ENCODE data around the gene SHISA6.
A peak's percentile ranks its signal among the peaks of the same experiment; 100 is the strongest.

The SHISA6 gene

DNA sequence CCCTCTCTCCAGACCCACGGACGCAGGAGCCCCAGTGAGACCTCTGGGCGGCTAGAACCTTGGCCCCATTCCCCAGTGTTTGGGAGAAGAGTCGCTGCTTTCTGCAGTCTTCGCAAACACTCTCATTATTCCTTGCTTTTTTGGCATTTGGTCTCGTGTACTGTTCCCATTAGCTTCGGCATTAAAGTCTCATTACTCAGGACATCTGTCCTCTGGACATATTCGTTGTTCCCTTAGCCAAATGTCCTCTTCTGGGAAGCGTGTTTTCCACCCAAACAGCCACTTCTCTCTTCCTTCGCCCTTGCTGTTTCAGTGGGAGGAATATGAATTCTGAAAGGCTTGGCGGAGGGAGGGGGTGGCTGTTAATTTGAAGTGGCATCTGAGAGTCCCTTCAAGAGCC is 11.1 kb downstream of the SHISA6 start:
- no peak for TF ChIP-seq CEBPB (IDR thresholded peaks at IDR 0.05)
- no peak for TF ChIP-seq RAD21 (IDR thresholded peaks at IDR 0.05; ENCODE audit: low read depth)
- no peak for TF ChIP-seq USF1 (IDR thresholded peaks at IDR 0.05)
- no peak for TF ChIP-seq ZBTB7A (IDR thresholded peaks at IDR 0.05; ENCODE audit: low read depth)
- no peak for TF ChIP-seq NFIC (IDR thresholded peaks at IDR 0.05)
- TF ChIP-seq TEAD4 (IDR thresholded peaks at IDR 0.05): no peak

GRCh38 chr17:11256877-11257276 is 15.9 kb downstream of the SHISA6 start:
- no peak for TF ChIP-seq TEAD4 (IDR thresholded peaks at IDR 0.05)

- TF ChIP-seq EGR1 (IDR thresholded peaks at IDR 0.05) (no peak), RAD21 (IDR thresholded peaks at IDR 0.05; ENCODE audit: low read depth) (peak; percentile 10; the same call in 1 of the 2 replicates)
Measured at GRCh38 chr17:11264183-11264871, 23.3 kb downstream of the SHISA6 start.

DNA sequence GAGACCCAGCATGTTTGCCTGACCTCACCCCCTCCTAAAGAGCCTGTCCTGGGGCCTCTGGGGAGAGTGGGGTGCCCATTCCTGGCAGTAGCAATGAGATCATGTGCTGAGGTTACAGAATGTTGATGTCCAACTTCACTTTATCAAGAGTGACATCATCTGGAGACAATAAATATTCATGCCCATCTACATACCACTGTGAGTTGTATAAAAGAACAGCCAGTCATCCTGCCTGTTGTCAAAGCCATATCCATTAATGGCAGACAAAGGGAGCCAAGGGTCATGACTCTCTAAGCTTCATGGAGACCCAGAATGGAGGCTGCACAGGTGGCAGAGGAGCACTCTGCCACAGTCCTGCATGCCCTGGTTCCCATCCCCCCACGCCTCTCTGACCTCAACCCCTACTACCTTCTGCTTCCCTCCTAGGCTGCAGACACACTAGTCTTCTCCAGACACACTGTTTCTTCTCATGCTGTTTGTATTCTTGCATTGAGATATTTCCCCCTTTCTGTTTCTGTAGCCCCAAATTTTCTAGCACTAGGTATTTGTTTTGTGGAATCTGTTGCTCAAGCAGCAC is 27.1 kb downstream of the SHISA6 start:
- no peak for TF ChIP-seq TAF1 (IDR thresholded peaks at IDR 0.05; ENCODE audit: low read depth)
- no peak for TF ChIP-seq EP300 (IDR thresholded peaks at IDR 0.05; ENCODE audit: borderline replicate concordance)
- TF ChIP-seq, protein P1, sequence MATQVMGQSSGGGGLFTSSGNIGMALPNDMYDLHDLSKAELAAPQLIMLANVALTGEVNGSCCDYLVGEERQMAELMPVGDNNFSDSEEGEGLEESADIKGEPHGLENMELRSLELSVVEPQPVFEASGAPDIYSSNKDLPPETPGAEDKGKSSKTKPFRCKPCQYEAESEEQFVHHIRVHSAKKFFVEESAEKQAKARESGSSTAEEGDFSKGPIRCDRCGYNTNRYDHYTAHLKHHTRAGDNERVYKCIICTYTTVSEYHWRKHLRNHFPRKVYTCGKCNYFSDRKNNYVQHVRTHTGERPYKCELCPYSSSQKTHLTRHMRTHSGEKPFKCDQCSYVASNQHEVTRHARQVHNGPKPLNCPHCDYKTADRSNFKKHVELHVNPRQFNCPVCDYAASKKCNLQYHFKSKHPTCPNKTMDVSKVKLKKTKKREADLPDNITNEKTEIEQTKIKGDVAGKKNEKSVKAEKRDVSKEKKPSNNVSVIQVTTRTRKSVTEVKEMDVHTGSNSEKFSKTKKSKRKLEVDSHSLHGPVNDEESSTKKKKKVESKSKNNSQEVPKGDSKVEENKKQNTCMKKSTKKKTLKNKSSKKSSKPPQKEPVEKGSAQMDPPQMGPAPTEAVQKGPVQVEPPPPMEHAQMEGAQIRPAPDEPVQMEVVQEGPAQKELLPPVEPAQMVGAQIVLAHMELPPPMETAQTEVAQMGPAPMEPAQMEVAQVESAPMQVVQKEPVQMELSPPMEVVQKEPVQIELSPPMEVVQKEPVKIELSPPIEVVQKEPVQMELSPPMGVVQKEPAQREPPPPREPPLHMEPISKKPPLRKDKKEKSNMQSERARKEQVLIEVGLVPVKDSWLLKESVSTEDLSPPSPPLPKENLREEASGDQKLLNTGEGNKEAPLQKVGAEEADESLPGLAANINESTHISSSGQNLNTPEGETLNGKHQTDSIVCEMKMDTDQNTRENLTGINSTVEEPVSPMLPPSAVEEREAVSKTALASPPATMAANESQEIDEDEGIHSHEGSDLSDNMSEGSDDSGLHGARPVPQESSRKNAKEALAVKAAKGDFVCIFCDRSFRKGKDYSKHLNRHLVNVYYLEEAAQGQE (IDR thresholded peaks at IDR 0.05; ENCODE audit: low read depth): no peak
- TF ChIP-seq USF1 (IDR thresholded peaks at IDR 0.05): no peak
- TF ChIP-seq ZBTB7A (IDR thresholded peaks at IDR 0.05; ENCODE audit: low read depth): no peak
- TF ChIP-seq YY1 (IDR thresholded peaks at IDR 0.05; ENCODE audit: low read depth): no peak
- TF ChIP-seq, protein P2, sequence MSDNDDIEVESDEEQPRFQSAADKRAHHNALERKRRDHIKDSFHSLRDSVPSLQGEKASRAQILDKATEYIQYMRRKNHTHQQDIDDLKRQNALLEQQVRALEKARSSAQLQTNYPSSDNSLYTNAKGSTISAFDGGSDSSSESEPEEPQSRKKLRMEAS (IDR thresholded peaks at IDR 0.05): no peak
- no peak for TF ChIP-seq RAD21 (IDR thresholded peaks at IDR 0.05; ENCODE audit: low read depth)
- no peak for TF ChIP-seq CEBPB (IDR thresholded peaks at IDR 0.05)
- TF ChIP-seq EGR1 (IDR thresholded peaks at IDR 0.05): no peak
- no peak for TF ChIP-seq FOXM1 (IDR thresholded peaks at IDR 0.05; ENCODE audit: borderline replicate concordance, low read depth)
- TF ChIP-seq TEAD4 (IDR thresholded peaks at IDR 0.05): no peak

DNA sequence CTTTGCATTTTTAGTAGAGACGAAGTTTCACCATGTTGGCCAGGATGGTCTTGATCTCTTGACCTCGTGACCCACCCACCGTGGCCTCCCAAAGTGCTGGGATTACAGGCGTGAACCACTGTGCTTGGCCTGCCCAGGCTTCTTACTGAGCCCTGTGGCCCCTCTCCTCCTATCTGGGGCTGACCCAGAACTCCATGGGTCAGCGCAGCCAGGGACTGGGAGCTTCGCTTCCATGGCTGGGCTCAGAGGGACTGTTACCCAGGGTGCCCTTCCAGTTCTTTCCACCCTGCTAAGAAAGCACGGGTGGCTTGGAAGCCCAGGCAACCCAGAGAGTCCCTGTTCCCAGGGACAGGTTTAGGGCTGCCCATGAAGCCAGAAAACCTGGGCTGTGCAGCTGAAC is 28.2 kb downstream of the SHISA6 start:
- TF ChIP-seq RAD21 (IDR thresholded peaks at IDR 0.05; ENCODE audit: low read depth): no peak
- TF ChIP-seq NFIC (IDR thresholded peaks at IDR 0.05): no peak
- no peak for TF ChIP-seq YY1 (IDR thresholded peaks at IDR 0.05; ENCODE audit: low read depth)
- TF ChIP-seq EGR1 (IDR thresholded peaks at IDR 0.05): no peak
- TF ChIP-seq TEAD4 (IDR thresholded peaks at IDR 0.05): no peak
- TF ChIP-seq, protein P2 (IDR thresholded peaks at IDR 0.05): no peak
- no peak for TF ChIP-seq FOXM1 (IDR thresholded peaks at IDR 0.05; ENCODE audit: borderline replicate concordance, low read depth)
- TF ChIP-seq USF1 (IDR thresholded peaks at IDR 0.05): no peak
- TF ChIP-seq CREB1 (IDR thresholded peaks at IDR 0.05; ENCODE audit: low read depth): no peak
- no peak for TF ChIP-seq CEBPB (IDR thresholded peaks at IDR 0.05)
- TF ChIP-seq TCF12 (IDR thresholded peaks at IDR 0.05; ENCODE audit: low read depth): no peak
- TF ChIP-seq TAF1 (IDR thresholded peaks at IDR 0.05; ENCODE audit: low read depth): no peak

DNA sequence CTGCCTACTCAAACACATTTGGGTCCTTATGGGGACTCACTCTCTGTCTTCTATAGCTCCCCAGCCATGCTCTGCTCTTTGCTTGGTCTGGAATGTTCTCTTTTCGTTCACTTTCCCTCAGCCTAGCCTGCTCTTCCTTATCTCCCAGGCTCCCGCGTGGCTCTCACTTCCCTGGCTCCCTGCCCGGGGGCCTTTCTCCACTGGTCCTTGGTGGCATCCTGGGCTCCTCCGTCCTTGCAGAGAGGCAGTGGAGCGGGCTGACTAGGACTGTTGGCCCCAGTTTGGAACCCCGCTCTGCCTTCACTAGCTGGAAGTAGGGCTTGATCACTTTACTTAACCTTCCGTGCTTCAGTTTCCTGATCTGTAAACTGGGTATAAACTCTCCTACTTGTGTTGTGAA is 31.2 kb downstream of the SHISA6 start:
- TF ChIP-seq TEAD4 (IDR thresholded peaks at IDR 0.05) (no peak), TCF12 (IDR thresholded peaks at IDR 0.05; ENCODE audit: low read depth) (no peak), FOXM1 (IDR thresholded peaks at IDR 0.05; ENCODE audit: borderline replicate concordance, low read depth) (no peak), EP300 (IDR thresholded peaks at IDR 0.05; ENCODE audit: borderline replicate concordance) (no peak), CEBPB (IDR thresholded peaks at IDR 0.05) (no peak), CREB1 (IDR thresholded peaks at IDR 0.05; ENCODE audit: low read depth) (no peak), YY1 (IDR thresholded peaks at IDR 0.05; ENCODE audit: low read depth) (no peak), NFIC (IDR thresholded peaks at IDR 0.05) (no peak), EGR1 (IDR thresholded peaks at IDR 0.05) (no peak), USF1 (IDR thresholded peaks at IDR 0.05) (no peak), ZBTB7A (IDR thresholded peaks at IDR 0.05; ENCODE audit: low read depth) (no peak), TAF1 (IDR thresholded peaks at IDR 0.05; ENCODE audit: low read depth) (no peak), RAD21 (IDR thresholded peaks at IDR 0.05; ENCODE audit: low read depth) (no peak)
- TF ChIP-seq, protein P1 (IDR thresholded peaks at IDR 0.05; ENCODE audit: low read depth): no peak
- TF ChIP-seq, protein P2 (IDR thresholded peaks at IDR 0.05): no peak

All from Ishikawa (cell line).